Measurements from ENCODE around the gene CHSY3.

Gene CHSY3

DNA sequence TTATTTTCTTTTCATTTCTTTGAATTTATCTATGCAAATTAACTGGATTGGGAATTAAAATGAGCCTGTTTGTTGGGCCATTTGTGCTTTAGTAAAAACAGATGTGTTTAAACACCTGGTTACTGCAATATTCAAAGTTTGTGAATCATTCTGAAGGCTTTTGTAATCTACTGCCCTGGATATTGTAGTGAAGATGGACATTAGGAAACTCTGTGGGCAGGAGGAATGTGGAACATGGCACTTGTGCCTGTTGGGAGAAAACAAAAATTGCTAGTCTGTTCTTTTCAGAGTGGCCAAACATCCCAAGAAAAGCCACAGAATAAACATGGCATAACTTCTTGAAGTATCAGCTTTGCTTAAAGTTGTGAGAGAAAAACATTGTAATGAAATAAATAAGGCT is 40.8 kb downstream of the CHSY3 start:
- TF ChIP-seq, protein P1, sequence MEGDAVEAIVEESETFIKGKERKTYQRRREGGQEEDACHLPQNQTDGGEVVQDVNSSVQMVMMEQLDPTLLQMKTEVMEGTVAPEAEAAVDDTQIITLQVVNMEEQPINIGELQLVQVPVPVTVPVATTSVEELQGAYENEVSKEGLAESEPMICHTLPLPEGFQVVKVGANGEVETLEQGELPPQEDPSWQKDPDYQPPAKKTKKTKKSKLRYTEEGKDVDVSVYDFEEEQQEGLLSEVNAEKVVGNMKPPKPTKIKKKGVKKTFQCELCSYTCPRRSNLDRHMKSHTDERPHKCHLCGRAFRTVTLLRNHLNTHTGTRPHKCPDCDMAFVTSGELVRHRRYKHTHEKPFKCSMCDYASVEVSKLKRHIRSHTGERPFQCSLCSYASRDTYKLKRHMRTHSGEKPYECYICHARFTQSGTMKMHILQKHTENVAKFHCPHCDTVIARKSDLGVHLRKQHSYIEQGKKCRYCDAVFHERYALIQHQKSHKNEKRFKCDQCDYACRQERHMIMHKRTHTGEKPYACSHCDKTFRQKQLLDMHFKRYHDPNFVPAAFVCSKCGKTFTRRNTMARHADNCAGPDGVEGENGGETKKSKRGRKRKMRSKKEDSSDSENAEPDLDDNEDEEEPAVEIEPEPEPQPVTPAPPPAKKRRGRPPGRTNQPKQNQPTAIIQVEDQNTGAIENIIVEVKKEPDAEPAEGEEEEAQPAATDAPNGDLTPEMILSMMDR (IDR thresholded peaks at IDR 0.05; ENCODE audit: low read depth, low read length): no peak
- no peak overlapping the region for H3K4me3 ChIP-seq (ENCODE audit: low read depth, low read length)

DNA sequence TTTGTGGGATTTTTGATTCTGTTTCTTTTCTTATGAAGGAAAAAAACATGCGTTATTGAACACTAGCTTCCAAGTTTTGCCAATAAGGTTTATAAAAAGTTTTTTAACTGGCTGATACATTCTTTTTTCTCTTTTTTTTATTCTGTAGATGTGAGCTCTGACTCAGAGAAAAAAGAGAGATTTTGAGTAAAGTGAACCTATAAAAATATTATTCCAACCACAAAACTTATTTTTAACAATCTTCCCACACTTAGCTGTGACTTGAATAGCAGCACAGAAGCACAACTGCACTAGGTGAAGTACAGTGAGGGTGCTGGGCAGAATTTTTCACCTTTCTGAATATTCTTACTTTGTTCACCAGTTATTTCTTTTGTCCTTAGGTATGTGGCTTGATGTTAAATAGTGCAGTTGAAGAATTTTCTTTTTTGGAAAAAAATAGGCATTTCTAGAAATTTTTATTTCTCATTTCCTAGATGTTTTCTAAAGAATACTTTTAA is 41.6 kb downstream of the CHSY3 start:
- no peak overlapping the region for H3K4me3 ChIP-seq (ENCODE audit: low read depth, low read length)
- TF ChIP-seq, protein P1 (IDR thresholded peaks at IDR 0.05; ENCODE audit: low read depth, low read length): no peak

- TF ChIP-seq, protein P1 (IDR thresholded peaks at IDR 0.05; ENCODE audit: low read depth, low read length): no peak
- no peak overlapping the region for H3K4me3 ChIP-seq (ENCODE audit: low read depth, low read length)
These were observed 46.8 kb downstream of the CHSY3 start for GRCh38 chr5:129951039-129951438.

- no peak overlapping the region for H3K4me3 ChIP-seq (ENCODE audit: low read depth, low read length)
- TF ChIP-seq, protein P1 (IDR thresholded peaks at IDR 0.05; ENCODE audit: low read depth, low read length): no peak
These were observed 54.3 kb downstream of the CHSY3 start for GRCh38 chr5:129958581-129958980.

DNA sequence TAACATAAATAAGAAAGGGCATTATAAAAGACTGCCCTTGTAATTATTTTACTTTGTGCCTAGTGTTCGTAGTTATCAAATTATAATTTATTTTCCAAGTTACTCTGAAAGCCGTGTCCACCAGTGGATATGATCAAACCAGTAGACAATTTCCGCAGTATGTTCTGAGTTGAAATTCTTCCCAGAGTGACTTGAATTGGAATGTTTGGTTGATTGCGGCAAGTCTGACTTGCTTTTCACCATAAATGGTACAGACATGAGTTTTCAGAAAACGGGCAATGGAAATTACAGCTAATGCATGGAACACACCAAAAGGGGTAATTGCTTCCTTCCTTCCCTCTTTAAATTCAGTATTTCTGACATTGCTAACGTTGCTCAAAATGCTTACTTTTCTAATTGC is 56.6 kb downstream of the CHSY3 start:
- TF ChIP-seq, protein P1 (IDR thresholded peaks at IDR 0.05; ENCODE audit: low read depth, low read length): no peak
- H3K4me3 ChIP-seq (ENCODE audit: low read depth, low read length): no peak overlapping the region

DNA sequence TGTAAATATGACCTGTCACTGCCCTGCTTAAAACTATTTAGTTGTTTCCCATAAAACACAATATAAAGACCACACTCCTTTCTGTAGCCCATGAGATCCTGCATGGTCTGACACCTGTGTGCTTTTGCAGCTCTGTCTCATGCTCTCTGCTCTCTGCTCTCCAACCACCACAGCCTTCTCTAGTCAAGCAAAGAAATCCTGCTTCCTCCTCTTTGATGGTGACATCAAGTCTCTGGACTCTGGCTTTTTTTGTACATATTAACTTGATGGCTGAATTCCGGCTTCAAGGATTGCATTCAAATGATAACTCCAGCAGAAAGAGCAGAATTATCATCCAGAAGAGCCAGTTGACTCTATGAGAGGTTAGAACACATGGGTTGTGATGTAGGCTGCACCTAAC is 58.2 kb downstream of the CHSY3 start:
- TF ChIP-seq, protein P1 (IDR thresholded peaks at IDR 0.05; ENCODE audit: low read depth, low read length): no peak
- H3K4me3 ChIP-seq (ENCODE audit: low read depth, low read length): no peak overlapping the region

GRCh38 chr5:129963359-129963758 is 59.1 kb downstream of the CHSY3 start:
- no peak overlapping the region for H3K4me3 ChIP-seq (ENCODE audit: low read depth, low read length)
- TF ChIP-seq, protein P1 (IDR thresholded peaks at IDR 0.05; ENCODE audit: low read depth, low read length): no peak

Data from WI38 (cell line).